Stimulated activated CD4-positive, alpha-beta T cell treated with anti-CD3 and anti-CD28 coated beads, TNF-alpha, amount 100 ng/mL, for 4 hours (primary cell): ENCODE data around the gene ARVCF.

ENCODE experiments used
- DNase-seq, 3 experiments: peaks; one replicate each; pipeline ENCODE4 v3.0.0-alpha.2; 2020; ENCODE audit warnings: low read depth in 3 of 3

ARVCF gene

DNA sequence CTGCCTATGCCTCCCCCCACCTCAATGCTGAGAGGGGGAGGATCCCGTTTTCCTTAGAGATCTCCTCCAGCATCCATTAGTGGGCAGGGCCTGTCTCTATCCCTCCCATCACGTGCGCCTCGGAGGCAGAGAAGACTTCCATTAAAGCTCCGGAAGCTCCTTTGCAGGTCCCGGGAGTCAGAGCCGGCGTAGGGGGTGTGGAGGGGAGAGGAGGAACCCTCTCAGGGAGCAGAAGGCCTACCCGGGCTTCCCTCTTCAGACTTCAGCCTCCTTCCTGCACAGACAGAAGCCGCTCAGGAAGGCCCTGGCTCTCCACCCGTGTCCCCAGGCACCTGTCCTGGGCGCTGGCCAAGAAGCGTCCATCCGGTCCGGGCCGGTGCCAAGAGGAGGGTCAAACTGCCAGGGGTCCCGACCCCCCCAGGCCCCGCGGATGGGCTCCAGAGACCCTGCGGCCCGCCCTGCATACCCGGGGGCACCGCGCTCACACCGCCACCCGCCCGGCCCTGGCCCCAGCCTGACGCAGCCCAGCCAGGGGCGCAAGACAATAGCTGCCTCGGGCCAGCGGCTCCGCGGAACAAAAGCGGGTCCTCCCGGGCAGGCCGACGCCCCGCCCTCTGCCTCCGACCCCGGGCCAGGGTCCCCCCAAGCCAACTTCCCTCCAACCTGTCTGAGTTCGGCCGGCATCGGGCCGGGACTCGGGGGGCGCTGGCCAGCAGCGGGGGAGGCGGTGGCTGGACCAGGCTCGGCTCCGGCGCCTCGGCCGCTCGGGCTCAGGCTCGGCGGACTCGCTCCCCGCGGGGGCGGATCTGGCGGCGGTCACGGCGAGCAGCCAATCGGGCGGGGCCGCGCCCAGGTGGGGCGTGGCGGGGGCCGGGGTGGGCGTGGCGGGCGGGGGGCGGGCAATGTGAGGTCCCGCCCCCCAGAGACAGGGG lies 29.9 kb downstream of the ARVCF start:
- peak; percentile 14 to 35 (median 21) for DNase-seq

DNA sequence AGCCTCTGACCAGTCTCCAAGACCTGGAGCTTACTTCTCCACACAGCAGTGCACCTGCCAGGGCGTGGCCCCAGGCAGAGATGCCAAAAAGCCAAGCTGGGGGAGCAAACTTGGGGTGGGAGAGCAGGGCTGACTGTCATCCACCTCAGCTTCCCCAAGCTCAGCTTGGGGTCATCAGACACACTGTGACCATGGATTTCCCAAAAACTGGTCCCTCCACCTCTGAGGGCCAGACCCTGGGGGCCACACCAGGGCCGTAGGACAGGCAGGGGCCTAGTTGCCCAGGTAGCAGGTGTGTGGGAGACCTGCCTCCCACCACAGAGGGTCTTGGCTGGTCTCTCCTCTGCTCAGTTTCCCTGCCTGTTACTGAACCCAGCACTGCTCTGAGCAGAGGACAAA lies 30.6 kb downstream of the ARVCF start:
- DNase-seq, result no peak

DNA sequence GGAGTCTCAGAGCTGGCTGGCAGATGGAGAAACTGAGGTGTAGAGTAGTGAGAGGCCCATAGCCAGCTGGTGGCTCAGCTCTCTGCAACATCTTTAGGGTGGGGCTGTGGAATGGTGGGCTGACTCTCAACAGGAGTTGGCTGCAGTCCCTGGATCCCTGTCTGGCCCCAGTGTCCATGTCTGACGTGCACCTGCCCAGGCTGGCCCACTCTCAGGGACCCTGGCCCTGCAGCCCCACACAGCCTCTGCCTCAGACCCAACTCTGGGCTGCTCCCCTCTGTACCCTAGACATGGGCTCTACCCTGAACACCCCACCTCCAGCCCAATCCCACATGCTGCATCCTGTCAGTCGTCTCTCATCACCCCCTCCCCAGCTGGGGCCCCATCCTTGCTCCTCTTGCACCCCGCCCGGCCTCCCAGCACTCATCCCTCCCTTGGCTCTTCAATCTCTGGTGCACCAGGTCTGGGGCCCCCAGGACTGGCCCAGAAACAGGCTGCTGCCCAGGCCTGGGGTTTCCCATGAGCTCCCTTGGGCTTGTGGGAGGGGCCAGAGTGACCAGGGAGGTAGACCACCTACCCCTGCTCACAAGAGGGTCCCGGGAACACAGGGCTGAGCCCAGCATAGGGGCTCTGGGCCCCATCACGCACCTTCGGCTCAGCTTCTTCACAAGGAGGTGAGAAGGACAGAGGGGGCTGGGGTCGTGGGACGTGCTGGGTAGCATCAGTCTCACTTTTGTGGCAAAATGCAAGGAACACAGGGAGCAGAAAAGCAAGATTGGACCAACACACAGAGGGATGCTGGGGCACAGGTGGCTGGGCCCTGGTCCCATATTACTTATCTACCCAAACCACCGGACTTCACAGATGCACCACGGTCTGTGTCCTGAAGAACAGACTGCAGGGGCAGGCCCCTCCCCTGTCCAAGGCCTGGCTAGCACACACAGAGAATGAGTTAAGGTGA lies 31.5 kb downstream of the ARVCF start:
- no peak for DNase-seq

DNA sequence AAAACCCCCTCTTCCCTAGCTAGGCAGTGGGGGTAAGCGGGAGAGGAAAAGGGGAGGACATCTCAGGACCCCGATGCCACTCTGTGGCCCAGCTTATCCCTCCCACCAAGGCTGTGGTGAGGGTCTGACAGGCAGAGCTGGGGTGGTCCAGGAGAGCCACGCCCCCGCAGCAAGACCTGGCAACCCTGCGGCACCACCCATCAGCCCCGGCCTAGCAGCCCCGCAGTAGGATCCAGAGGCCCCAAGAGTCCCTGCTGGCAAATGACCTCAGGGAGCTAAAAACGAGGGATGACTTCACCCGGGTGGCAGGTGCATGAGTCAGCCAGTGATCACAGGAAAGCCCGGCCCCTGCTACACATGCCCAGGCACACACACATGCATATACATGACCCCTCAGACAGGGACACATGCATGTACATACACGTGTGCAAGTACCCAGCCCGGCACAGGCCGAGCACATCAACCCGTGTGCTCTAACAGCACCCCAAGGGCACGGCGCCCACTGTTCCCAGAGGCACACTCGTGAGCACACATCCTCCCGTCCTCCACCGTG lies 32.3 kb downstream of the ARVCF start:
- DNase-seq, result no peak

DNA sequence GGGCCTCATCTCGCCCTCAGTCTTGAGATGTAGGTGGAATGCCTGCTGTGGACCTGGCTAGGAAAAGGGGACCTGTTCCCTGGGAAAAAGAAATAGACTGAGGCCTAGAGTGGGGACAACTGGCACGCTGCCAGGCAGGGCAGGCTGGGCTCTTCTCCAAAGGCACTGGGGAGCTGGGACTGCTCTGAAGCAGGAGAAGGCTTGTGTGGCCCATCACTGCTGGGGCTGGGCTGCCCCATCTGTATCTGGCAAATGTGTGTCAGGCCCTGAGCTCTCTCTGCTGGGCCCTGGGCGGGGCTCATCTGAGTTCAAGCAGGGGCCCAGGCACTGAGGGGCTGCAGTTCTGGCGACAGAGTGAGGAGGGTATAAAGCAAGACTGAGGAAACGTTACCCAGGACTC lies 32.9 kb downstream of the ARVCF start:
- DNase-seq, result no peak

DNA sequence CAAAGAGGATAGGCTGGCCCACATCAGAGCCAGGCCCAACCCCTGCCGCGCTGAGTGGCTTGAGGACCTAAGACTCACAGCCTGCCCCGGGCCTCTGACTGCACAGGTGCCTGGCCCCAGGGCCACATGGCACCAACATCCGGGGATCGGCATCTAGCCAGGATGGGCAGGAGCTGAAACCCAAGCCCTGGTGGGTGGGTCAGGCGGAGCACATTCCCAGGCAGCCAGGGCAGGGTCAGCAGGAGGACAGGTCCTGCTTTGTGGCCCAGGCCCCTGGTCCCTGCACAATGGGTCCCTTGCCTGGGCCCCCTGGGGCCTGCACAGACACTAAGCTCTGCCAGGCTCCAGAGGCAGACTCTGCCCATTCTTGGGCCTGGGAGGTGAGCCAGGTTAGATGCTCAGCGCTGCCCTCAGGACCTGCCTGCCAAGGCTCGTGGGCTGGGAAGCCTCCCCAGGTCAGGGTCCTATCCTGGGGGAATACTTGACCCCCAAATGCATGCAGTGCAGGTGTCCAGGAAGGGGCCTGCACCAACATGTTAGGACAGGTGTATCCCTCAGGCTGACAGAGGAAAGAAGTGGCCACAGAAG lies 33.5 kb downstream of the ARVCF start:
- DNase-seq, result no peak

DNA sequence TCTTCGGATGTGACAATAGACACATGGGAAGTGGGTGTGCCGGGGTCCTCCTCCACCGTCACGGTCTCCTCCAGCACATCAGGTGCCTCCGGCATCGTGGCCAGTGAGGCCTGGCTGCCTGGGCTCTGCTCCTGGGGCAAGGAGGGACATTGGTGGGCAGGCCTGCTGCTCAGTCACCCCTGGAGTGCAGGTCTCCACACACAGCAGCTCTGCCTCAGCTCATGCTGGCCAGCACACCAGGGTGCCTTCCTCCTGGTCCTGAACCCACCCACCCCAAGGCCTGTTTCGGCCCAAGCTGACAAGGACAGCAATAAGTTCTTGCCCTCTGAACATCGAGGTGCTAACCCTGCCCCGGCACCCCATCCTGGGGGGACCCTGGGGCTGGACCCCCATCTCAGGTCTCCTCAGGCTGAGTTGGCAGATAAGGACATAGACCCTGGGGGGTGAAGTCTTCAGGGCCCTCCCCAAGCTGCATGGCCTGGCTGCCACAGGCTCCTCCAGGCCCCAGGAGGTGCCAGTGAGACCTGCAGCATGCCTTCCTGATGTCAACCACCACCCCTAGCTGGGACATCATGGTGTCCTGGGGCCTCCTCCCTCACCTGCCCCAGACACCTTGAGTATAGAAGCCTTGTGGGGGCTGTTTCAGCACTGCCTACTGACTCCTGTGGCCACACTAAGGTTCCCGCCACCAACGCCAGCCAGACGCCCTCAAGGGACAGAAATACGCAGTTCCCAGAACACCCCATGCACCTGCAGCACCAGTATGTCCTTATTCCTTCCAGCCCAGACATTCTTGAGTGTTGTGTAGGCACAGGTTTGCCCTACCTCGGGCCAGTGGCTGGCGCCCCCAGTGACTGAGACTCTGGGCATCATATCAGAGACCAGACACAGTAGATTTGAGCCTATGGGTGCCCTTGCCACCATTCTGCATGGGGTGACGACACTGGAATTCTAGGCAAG lies 34.4 kb downstream of the ARVCF start:
- no peak for DNase-seq

DNA sequence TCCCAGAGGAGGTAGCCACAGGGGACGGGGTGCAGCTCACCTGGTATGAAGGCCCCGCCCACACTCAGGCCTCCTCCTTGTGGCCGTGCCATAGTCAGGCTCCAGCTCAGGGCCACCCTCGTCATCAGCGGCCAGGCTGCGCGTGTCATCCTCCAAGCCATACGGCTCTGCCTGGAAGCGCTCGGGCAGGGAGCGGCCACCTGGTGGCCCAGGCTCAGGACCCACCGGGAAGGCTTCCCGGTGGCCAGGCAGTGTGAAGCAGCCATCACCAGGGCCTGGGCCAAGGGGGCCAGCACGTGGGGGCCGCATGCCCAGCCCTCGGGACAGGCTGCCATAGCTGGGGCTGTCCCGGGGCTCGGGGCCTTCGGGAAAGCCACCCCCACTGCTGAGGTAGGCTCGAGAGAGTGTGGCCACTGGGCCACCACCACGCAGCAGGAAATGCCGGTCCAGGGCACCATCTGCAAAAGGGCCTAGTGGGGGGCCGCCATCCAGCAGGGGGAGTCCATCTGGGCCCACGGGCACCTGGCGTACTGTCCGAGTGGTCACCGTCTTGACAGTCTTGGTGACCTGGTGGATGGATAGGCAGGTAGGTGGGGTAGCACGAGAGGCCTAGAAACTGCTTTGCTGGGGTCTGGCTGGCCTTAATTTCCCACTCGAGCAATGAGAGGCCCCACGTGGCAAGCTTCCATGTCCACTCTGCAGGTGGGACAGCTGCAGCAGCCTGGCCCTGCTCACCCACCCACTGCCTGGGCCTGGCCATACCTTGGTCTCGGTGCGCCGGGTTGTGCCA lies 35.3 kb downstream of the ARVCF start:
- DNase-seq, result no peak

DNA sequence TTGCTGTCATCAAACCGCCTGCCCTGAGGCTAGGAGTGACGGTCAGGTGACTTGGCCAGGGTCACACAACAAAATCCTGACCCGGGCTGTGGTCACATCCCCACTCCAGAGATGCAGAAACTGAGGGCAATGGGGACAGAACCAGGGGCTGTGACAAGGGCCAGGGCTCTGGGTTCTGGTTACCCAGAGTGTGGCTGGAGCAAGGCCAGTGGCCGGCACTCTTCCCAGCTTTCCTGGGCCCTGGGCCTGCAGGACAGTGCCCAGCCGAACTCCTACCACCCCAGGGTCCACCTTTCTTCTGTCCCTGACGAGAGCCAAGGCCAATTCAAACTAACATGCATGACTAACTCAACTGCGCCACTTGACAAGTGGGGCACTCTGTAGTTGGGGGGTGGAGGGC lies 35.9 kb downstream of the ARVCF start:
- DNase-seq, result no peak

DNA sequence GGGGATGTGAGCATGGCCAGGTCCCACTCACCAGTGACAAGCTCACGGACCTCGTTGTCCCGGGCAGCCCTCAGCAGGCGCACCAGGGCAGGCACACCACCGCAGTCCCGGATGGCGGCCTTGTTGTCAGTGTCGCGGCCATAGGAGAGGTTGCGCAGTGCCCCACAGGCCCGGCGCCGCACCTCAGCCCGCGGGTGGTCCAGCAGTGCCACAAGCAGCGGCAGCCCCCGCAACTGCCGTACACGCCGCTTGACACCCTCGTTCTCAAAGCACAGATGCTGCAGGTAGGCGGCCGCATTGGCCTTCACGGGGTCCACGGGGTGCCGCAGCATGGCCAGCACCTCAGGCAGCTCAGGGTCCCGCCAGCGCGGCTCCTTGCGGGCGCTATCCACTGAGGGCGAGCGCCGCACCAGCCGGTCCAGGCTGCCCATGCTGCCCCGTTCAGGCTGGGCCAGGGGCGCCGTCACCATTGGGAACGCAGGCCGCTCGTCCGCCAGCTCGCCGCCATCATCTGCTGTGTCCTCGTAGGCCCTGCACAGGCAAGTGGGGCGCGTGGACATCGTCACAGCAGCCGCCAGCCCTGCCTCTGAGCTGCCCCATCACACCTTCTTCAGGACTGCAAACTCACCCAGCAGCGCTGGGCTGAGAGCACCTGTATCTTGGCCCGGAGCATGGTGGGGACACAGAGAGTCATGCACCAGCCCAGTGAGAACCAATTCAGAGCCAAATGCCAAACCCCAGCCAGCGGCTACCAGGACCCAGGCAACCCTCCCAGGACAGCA lies 36.7 kb downstream of the ARVCF start:
- no peak for DNase-seq

DNA sequence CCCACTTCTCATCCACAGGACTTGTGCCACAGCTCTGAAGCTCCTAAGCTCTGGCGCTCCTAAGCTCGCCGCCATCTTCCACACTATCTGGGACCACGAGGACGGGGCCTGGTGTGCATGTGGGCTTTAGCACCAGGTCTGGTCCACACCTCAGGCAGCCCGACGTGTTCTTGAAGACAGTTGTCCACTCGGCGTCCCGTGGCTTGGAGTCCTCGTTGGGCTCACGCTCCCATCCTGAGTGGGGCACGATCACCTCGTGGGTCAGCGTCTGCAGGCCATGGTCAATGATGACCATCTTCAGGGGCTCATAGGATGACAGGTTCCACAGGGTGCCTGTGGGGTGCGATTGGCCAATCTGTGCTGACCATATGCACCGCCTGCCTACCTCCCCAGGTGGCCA lies 37.9 kb downstream of the ARVCF start:
- no peak for DNase-seq

DNA sequence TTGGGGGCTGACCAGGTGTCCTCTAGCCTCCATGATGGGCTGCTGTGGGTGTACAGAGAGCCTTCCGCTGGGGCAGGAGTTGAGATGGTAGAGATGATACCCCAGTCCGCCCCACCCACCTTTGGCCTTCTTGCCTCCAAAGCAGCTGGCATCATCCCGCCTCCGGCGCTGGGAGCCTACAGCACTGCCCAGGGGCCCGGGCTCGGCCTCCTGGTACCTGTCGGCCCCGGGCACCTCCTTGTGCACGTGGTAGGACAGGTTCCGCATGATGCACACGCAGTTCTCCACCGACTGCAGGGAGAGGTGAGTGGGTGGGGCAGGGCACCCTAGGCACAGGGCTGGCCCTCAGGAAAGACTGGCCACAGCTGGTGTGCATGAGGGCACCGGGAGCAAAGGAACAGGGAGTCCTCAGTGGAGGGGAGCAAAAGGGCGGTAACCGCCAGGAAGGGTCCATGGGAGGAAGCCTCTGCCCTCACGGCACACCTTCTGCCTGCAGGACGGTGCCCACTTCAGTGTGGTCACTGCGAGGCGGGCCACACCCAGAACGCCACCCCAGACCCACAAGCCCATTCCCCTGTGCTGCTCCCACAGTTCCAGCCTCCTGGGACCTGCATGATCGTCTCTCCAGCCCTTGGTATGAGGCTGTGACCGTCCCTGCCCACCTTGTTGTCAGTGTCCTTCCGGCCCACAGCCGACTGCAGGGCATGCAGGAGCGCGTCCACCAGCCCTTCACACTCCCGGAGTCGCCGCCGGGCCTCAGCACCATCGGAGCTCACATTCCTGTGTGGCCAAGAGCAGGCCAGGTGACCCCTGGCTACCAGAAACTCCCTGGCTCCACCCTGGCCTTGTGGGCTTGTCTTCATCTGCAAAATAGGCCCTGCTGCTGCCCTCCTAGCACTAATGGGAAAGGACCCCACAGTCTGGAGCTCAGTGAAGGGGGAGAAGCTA lies 39.1 kb downstream of the ARVCF start:
- no peak for DNase-seq

DNA sequence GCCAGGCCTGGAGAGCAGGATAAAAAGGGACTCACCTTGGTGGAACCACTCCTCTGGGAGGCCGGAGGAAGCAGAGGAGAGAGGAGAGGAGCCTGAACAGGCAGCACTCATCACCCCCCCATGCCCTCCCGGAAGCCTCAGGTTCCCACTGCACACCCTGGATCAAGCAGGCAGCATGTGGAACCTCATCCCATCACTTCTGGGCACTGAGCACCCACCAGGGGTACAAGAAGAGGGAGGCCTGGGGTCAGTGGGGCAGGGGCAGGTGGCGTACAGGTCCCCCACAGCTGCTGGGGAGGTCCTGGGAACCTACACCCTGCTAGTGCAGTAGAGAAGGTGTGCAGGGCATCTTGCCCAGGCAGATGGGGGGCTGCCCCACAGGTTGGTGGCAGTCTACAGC lies 40.0 kb downstream of the ARVCF start:
- DNase-seq, result no peak

DNA sequence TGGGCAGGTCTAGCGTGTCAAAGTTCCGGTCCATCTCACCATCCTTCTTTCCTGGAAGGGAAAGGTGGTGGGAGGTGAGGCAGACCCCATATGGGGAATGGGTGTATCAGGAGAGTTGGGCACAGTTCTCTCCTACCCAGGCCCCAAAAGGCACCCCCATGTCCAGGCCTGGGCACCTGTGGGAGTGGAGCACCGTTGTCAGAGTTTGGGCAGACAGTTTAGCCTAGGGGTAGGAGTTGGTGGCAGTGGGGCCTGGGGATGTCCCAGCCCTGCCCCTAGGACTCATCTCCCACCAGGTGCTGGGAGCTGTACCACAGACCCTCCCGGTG lies 41.0 kb downstream of the ARVCF start:
- DNase-seq, result no peak

DNA sequence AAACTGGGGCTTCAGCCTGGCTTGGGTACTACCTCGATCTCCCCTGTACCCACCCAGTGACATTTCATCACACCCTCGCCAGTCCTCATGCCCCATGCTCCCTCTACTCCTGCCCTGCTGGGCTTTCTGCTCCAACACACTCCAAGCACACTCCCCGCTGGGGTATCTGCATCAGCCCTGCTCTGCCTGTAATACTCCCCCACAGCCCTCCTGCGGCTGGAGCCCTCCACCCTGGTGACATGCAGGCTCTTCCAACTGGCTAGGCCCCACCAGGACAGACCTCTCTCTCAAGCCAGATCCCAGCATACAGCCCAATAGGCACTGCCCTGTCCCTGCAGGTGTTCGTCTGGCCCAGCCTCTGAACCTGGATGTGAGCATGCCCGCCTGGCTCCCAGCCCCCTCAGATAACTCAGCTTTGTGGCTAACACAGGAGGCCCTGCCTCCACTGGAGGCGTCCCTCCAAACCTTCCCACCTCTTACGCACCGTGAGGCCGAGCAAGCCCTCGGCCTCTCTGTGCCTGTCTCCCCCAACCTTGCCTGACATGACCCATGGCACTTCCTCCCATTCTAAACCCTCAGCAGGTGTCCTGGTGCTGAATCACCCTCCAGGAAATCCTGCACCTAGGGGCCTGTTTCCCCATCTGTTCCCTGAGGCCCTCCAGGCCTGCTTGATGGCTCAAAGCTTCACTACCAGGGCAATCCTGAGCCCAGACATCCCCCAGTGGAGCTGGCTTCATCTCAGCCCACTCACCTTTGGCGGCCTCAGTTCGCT lies 41.5 kb downstream of the ARVCF start:
- DNase-seq, result no peak

DNA sequence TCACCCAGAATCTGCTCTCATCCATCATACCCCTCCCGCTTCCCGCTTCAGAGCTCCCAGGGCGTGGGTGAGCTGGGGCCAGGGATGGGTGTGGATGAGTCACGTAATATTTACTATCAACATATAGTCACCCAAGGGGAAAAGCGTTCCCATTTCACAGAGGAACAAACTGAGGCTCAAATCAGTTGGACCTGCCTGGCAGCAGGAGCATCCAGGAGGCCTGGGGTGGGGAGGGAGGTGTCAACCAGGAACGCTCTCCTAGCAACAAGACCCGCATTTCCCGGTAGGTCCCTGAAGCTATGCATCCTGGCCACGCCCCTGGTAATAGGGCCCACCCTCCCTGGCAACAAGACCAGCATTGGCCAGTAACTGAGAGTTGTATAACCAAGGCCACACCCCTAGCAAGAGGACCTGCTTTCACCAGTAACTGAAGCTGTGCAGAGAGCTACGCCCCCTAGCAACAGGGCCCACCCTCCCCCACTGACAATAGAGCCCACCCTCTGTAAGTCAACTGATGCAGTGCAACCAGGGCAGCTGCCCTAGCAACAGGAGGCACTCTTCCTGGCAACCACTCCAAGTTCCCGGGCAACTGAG lies 42.3 kb downstream of the ARVCF start:
- no peak for DNase-seq
